ENCODE data around the gene GET3. TPM values are rescaled to one million over a fixed set of nuclear protein-coding genes. Genes with fewer than 3 reads are reported as not detected.

The GET3 gene
- total RNA-seq, 1 experiment from 2014 or later, result 316 TPM

DNA sequence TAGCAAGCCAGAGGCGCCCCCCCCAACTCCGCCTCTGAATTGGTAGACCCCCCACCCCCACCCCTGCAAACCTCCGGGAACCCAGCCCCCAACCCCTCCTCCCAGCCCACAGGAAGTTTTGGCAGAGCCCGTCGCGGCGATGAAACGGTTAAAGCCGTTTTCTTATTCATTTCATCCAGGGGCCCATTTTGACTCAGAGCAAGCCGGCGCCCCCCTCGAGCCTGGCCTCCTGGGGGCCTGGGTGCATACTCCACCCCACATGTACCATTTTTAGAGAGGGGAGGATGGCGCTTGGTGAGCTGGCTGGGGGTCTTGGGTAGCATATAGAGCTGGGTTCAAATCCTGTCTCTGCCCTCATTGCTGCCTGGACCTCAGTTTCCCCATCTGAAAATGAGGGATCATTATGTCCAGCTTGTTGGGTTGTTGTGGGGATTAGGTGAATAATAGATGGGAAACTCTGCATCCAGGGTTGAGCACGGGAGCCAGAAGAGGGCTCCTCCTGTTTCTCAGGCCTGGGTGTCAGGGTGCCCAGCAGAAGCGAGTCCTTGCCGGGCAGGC lies 46.1 kb downstream of the GET3 start:
- Histone ChIP-seq H3K9me3 (no peaks in the 10 kb centered on the region), H3K27me3 (no peaks in the 10 kb centered on the region), H3K36me3 (no peaks in the 10 kb centered on the region), H3K4me3 (no peak overlapping the region)
- peak; percentile 45 for DNase-seq

DNA sequence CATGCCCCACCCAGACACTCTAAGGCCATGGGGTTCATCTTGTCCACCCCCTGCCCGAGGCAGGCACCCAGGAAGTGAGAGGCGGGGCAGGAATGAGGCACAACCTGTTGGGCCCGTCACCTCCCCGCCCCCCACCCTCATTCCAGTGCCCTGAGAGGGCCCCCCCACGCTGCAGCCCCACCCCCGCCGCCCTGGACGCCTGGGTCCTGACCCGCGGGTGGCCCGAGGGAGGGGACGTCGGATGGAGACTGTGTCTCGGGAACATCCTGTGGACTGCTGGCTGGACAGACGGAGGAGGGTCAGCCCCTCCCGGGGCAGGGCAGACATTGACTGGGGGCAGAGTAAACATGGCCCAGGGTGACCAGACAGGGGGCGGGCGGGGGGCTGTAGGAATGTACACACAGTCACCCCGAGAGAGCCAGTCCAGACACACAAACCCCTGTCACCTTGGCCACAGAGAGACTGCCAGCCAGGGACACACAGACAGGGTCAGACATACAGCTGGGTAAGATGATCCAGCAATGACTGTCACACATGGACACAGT lies 46.6 kb downstream of the GET3 start:
- DNase-seq, result peak; percentile 38
- H3K36me3 ChIP-seq, result no peaks in the 10 kb centered on the region
- H3K27me3 ChIP-seq, result no peaks in the 10 kb centered on the region
- H3K9me3 ChIP-seq, result no peaks in the 10 kb centered on the region
- no peak overlapping the region for H3K4me3 ChIP-seq

DNA sequence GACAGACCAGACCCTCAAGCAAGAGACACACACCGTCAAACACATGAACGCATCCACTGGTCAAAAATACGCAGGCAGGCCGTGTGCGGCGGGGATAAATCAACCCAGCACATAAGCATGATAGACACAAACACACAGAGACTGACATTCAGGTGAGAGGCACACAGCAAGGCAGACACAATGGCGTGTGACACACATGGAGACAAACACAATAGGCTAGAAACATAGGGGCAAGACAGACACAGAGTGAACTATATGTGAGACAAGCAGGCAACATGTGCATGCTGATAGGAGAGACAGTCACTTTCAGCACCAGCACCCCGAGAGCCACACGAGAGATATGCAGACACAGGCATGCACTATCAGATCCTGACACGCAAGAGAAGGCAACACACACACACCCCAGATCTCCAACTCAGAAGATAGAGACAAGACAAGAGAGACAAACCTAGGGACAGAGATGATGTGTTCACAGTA lies 47.1 kb downstream of the GET3 start:
- H3K4me3 ChIP-seq, result no peak overlapping the region
- no peak for DNase-seq
- H3K9me3 ChIP-seq, result no peaks in the 10 kb centered on the region
- H3K27me3 ChIP-seq, result no peaks in the 10 kb centered on the region
- no peaks in the 10 kb centered on the region for H3K36me3 ChIP-seq

DNA sequence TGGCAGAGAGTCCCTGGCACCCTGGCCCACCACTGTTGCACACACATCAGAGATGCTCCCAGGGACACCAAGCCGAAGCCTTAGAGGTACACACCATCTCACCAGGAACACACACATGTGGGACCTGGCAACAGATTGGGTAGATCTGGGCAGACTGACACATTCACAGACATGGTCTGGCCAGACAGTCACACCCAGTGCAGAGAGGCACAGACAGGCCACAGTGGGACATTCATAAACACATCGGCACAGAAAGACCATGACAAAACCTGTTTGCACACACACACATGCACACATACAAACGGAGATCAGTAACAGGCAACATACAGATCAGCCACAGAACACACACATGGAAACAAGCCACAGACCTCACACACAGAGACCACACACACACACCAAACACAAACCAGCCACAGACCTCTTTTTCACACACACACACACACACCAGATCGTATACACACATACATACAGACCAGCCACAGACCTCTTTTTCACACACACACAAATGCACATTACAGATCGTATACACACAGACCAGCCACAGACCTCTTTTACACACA lies 47.7 kb downstream of the GET3 start:
- Histone ChIP-seq H3K36me3 (no peaks in the 10 kb centered on the region), H3K27me3 (no peaks in the 10 kb centered on the region), H3K9me3 (no peaks in the 10 kb centered on the region), H3K4me3 (no peak overlapping the region)
- DNase-seq, result no peak

DNA sequence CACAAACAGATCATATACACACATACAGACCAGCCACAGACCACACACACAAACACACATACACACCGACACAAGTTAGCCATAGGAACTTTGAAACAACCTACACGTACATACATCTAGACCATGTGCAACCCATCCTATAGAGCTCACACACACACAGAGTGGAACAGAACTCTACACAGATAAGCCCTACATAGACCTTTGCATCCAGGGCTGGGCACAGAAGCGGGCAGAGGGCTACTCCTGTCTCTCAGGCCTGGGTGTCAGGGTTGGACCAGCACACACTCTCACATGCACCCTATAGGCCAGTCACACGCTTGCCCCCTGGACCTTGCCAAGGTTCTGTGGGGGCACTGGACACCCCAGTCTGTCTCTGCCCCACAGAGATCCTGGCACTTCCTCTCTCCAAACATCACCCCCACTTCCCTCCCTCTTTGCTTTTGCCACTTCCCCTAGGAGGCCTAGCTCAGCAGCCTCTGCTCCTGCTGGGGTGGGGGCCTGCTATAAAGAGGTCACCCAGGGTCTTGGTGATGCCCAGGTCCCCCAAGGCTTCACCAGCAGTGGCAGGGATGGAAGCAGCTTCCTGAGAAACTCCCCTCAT lies 48.2 kb downstream of the GET3 start:
- Histone ChIP-seq H3K36me3 (no peaks in the 10 kb centered on the region), H3K27me3 (no peaks in the 10 kb centered on the region), H3K4me3 (no peak overlapping the region), H3K9me3 (no peaks in the 10 kb centered on the region)
- peak; percentile 37 for DNase-seq

DNA sequence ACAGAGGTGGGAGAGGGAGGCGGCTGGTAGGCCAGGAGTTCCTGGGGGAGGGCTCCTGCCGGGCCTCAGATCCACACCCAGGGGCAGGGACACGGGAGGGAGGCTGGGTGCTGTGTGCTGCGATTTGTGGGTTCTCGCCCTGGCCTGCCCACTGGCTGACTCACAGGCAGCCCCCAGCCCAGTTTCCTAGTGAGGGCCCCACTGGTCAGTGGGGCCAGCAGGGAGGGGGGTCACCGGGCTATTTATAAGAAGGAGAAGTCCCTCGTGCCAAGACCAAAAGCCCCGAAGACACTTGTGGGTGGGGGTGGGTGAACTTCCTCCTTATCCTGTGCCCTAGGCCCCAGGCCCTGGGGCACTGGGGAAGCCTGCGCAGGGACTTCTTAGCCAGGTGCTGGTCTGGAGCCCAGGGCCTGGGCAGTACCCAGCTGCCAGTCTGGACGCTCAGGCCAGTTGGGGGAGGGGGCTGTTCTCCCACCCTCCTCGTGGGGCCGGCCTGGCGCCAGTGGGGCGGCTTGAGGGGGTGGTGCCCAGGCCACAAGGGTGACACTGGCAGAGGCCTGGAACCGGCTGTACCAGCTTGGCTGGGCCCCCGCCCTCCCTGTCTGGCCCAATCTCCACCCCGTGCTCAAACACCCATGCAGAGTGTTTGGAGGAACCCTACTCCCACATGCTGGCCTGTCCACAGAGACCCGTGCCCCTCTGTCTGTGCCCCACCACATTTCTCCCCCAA lies 49.0 kb downstream of the GET3 start:
- peak; percentile 84 for DNase-seq
- H3K36me3 ChIP-seq, result no peaks in the 10 kb centered on the region
- no peaks in the 10 kb centered on the region for H3K27me3 ChIP-seq
- H3K9me3 ChIP-seq, result no peaks in the 10 kb centered on the region
- H3K4me3 ChIP-seq, result no peak overlapping the region

DNA sequence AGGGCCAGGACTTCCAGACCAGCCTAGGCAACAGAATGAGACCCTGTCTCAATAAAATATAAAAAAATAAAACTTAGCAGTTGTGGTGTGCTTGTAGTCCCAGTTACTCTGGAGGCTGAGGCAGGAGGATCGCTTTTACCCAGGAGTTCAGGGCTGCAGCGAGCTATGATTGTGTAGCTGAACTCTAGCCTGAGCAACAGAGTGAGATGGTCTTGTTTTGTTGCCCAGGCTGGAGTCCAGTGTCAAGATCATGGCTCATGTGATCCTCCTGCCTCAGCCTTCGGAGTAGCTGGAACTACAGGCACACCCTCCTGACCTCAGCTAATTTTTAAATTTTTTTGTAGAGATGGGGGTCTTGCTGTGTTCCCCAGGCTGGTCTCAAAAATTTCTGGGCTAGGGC lies 49.7 kb downstream of the GET3 start:
- H3K9me3 ChIP-seq, result no peaks in the 10 kb centered on the region
- no peaks in the 10 kb centered on the region for H3K27me3 ChIP-seq
- H3K36me3 ChIP-seq, result peaks cover 2% of the 10 kb centered on the region
- no peak for DNase-seq
- H3K4me3 ChIP-seq, result no peak overlapping the region

DNA sequence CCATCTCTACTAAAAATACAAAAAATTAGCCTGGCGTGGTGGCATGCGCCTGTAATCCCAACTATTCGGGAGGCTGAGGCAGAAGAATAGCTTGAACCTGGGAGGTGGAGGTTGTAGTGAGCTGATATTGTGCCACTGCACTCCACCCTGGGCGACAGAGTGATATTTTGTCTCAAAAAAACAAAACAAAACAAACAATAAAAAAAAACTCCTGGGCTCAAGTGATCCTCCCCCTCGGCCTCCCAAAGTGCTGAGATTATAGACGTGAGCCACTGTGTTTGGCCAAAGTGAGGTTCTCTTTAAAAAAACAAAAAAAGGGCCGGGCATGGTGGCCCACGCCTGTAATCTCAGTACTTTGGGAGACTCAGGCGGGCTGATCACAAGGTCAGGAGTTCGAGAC lies 50.2 kb downstream of the GET3 start:
- H3K27me3 ChIP-seq, result no peaks in the 10 kb centered on the region
- no peak overlapping the region for H3K4me3 ChIP-seq
- no peak for DNase-seq
- H3K9me3 ChIP-seq, result no peaks in the 10 kb centered on the region
- H3K36me3 ChIP-seq, result peaks cover 7% of the 10 kb centered on the region

DNA sequence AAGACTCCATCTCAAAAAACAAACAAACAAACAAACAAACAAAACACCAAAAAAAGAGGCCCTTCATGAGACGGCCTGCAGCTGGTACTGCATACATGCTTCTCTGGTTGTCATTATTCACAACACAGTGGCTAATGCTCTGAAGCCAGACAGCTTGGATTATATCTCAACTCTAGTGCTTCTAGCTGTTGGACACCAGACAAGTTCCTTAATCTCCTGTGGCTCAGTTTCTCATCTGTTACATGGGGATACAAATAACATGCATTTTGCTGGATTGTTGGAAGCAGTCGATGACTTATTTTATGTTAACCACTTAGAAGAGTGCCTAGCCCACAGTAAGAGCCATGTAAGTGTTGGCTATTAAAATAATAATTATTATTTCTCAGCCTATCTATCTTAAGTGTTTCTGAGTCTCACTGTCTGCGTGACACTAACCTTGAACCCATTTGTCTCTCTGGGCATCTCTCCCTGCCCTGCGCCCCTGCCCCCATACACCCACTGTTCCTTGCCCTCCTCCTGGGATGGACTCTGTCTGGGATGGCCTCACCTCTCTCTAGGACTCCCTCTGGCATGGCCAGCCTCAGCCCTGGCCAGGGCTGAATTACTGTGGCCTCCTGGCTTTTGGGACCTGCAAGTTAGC lies 50.9 kb downstream of the GET3 start:
- Histone ChIP-seq H3K9me3 (no peaks in the 10 kb centered on the region), H3K4me3 (peak overlapping the region; percentile 37), H3K27me3 (no peaks in the 10 kb centered on the region), H3K36me3 (peaks cover 14% of the 10 kb centered on the region)
- DNase-seq, result no peak

DNA sequence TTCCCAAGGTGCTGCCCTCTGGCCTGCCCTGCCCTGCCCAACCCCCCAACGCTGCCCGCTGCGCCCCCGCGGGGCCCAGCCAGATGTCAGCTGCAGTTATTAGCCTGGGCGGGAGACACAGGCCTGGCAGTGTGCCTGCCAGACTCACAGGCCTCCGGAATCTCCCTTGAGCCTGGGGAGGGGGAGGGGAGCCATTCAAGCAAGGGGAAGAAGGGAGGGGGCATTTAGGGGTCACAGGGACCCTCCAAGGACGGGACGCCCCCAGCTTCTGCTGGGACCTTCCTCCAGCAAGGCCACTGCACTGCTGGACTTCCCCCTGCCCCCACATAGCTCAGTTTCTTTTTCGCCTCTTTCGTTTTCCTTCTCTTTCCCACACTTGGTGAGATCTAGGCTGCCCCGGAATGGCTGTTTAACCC lies 51.4 kb downstream of the GET3 start:
- peak; percentile 96 for DNase-seq
- H3K27me3 ChIP-seq, result no peaks in the 10 kb centered on the region
- H3K4me3 ChIP-seq, result peak overlapping the region; percentile 37
- H3K36me3 ChIP-seq, result peaks cover 16% of the 10 kb centered on the region
- no peaks in the 10 kb centered on the region for H3K9me3 ChIP-seq

DNA sequence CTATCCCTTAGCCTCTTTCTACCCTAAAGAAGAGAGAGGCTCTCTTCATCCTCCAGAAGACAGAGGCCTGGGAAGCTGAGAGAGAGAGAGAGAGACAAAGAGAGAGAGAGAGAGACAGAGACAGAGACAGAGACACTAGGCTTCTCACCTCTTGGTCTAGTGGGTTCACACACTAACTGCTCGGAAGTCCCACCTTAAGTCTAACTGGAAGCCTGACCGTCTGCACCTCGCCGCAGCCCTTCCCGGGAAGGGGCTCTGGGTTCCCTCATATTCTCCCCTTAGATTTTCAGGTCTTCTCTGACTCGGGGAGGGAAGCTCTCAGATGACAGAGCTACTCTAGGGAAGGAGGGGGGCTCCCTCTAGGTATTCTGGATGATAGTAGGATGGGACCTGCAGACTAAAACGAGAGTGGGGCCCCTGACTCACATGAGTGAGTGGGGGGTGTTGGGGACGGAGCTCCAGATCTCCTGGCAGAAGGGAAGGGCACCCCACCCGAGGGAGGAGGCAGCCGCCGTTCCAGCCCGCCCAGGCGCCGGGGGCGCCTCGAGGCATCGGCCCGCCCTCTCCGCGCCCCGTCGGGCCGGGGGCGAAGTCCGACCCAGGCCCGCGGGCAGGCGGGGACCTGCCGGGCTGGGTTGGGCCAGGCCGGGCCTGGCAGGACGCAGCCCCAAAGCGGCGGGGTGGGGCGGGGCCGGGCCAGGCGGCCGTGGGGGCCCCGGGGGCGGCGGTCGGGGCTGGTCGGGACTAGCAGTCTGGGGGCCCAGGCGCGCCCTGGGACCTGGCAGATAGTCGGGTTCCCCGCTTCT lies 52.0 kb downstream of the GET3 start:
- no peak for DNase-seq
- peak overlapping the region; percentile 89 for H3K4me3 ChIP-seq
- H3K27me3 ChIP-seq, result no peaks in the 10 kb centered on the region
- peaks cover 16% of the 10 kb centered on the region for H3K36me3 ChIP-seq
- H3K9me3 ChIP-seq, result no peaks in the 10 kb centered on the region

DNA sequence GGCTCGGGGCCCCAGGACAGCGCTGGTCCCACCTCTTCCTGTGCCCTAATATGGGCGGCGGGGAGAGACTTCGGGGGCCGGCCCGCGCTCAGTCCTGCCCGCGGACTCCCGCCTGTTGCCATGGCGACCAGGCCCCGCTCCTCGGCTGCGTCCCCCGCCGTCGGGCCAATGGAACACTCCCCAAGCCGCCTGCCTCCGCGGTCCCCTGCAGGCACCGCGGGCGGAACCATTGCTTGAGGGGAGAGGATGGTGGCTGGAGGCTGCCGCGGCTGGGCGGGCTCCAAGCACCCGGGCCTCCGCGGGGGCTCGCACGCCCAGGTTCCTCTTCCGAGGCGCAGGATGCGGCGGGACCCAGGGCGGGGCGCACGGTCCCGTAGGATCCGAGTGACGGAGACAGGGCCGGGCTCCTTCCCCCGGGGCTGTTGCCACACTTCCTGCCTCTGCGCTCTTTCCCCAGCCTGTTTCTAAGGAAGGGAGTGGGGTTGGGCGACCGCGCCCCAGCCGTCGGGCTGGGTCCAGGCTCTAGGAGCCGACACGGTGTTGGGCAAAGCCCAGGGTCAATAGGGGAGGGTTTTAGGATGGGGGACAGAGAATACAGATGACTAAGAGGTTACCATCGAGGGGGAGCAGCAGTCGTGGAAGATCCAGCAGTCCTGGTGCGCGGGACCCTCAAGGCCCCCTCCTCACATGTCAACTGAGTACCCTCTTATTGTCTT lies 52.8 kb downstream of the GET3 start:
- Histone ChIP-seq H3K4me3 (peak overlapping the region; percentile 89), H3K27me3 (no peaks in the 10 kb centered on the region), H3K36me3 (peaks cover 16% of the 10 kb centered on the region), H3K9me3 (no peaks in the 10 kb centered on the region)
- peak; percentile 100 for DNase-seq

DNA sequence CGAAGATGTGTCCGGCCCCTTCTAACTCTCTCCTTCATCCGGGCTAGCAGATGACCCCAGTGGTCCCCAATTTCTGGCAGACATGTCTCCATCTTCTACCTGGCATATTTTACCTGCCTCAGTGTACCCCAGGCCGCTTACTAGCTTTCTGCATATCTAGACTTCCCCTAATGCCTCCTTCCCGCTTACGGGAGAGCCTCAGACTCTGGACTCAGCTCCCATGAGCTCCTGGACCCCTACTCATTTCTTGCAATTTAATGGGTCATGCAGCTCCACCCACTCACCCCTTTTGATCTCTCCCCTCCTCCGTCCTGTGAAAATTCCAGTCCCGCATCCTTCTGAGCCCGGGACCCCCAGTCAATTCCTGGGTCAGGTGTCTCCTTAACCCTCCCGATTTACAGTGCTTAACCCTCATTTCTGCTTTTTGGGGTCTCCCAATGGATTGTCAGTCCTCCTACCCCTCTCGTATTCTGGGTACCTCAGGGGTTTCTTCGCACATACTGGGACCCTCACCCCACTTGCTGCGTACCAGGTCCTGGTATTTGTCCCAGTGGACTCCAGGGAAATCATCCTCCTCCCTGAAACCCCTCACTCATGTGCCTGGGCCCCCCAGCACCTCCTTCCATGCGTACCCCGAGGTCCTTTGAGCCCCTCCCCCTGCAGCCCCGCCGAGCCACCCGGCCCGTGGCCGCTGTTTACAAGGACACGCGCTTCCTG lies 53.5 kb downstream of the GET3 start:
- no peaks in the 10 kb centered on the region for H3K27me3 ChIP-seq
- no peak for DNase-seq
- H3K9me3 ChIP-seq, result no peaks in the 10 kb centered on the region
- H3K4me3 ChIP-seq, result peak overlapping the region; percentile 89
- H3K36me3 ChIP-seq, result peaks cover 16% of the 10 kb centered on the region

DNA sequence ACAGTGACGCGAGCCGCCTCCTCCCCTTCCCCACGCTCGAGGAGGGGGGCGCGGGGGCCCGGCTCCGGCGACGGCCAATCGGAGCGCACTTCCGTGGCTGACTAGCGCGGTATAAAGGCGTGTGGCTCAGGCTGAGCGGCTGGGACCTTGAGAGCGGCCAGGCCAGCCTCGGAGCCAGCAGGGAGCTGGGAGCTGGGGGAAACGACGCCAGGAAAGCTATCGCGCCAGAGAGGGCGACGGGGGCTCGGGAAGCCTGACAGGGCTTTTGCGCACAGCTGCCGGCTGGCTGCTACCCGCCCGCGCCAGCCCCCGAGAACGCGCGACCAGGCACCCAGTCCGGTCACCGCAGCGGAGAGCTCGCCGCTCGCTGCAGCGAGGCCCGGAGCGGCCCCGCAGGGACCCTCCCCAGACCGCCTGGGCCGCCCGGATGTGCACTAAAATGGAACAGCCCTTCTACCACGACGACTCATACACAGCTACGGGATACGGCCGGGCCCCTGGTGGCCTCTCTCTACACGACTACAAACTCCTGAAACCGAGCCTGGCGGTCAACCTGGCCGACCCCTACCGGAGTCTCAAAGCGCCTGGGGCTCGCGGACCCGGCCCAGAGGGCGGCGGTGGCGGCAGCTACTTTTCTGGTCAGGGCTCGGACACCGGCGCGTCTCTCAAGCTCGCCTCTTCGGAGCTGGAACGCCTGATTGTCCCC lies 54.2 kb downstream of the GET3 start, which contains the start of gene JUNB:
JUNB (plus strand) TSS at position 142 of the 706 bp plus-strand sequence; CDS start at position 428, 286 bp downstream.
- Histone ChIP-seq H3K4me3 (peak within 1 kb of the TSS; percentile 89), H3K36me3 (peaks cover 16% of the 10 kb centered on the region), H3K27me3 (no peaks in the 10 kb centered on the region), H3K9me3 (no peaks in the 10 kb centered on the region)
- peak; percentile 100 for DNase-seq
